Cardiac fibroblast (primary cell): ENCODE data around the gene SCGB3A1.

Experiments used
- DNase-seq, 2 donors: peaks; one replicate each; pipeline versions ENCODE4 v3.0.0 to v3.0.0-alpha.2; 2010; ENCODE audit warnings: low read depth in 2 of 2
- H3K4me3 ChIP-seq, 2 donors: replicated peaks in 1 of 2; 1 replicate in 1 of 2; 2 replicates in 1 of 2; pipeline ENCODE4 v1.5.1; 2011; ENCODE audit warnings: low read depth in 2 of 2, low read length in 2 of 2, mild to moderate bottlenecking in 2 of 2, moderate library complexity in 1 of 2
- TF ChIP-seq, protein P1 (sequence below): IDR thresholded peaks from one replicate; pipeline ENCODE4 v1.5.1; 2011; ENCODE audit warnings: low read depth, mild to moderate bottlenecking, low read length, inconsistent platforms

The SCGB3A1 gene

DNA sequence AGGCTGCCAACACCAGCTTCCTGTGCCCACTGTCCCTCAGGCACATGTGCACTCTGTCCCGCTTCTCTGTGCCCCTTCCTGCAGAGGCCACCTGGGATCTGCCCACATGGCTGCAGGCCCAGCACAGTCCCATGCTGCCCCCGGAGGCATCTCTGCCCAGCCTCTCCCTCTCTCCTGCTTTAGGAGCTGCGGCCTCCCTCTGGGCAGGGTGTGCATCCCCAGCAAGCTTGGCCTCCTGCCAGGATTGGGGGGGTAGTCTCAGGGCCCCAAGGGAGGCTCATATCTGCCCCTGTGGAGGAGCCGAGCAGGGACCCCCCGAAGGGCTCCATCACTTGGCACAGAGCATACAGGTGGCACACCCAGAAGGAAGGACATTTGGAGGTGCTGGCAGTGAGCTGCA, 33.3 kb upstream of the SCGB3A1 start:
- H3K4me3 ChIP-seq: no peak overlapping the region
- TF ChIP-seq, protein P1, sequence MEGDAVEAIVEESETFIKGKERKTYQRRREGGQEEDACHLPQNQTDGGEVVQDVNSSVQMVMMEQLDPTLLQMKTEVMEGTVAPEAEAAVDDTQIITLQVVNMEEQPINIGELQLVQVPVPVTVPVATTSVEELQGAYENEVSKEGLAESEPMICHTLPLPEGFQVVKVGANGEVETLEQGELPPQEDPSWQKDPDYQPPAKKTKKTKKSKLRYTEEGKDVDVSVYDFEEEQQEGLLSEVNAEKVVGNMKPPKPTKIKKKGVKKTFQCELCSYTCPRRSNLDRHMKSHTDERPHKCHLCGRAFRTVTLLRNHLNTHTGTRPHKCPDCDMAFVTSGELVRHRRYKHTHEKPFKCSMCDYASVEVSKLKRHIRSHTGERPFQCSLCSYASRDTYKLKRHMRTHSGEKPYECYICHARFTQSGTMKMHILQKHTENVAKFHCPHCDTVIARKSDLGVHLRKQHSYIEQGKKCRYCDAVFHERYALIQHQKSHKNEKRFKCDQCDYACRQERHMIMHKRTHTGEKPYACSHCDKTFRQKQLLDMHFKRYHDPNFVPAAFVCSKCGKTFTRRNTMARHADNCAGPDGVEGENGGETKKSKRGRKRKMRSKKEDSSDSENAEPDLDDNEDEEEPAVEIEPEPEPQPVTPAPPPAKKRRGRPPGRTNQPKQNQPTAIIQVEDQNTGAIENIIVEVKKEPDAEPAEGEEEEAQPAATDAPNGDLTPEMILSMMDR: no peak
- no peak for DNase-seq

DNA sequence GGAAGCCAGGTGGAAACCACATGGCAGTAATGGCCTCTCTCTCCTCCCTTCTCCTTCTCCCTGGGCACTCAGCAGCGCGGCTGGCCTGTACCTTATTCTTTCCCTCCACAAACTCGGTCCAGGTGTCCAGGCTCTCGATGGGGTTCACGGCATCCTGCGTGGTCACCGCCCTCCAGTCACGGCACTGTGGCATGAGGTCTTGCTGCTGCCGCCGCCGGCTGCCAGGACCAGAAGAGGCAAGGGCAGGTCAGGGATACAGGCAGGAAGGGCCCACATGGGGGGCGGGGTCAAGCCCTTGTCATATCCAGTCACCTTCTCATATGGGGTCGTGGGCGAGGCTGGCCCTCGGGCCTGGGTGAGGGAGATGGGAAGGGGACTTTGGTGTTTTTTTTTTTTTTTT, 32.5 kb upstream of the SCGB3A1 start:
- no peak overlapping the region for H3K4me3 ChIP-seq
- TF ChIP-seq, protein P1: no peak

DNA sequence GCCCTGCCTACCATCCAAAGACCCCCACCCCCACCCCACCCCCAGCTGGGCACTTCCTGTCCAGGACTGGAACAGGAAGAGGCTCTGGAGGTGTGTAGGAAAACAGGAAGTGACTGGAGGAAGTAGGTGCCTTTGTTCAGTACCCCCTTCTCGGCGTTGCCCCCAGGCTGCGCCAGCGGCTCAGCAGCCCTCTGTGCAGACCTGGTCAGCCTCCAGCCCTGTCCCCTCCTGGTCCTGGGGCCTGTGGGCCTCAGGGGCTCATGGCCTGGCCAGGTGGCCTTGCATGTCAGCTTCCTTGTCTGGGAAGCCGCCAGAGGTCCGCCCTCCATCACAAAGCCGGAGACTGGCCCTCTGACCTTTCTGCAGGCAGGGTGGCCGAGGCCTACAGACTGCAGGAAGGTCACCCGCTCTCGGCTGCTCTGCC, 32.1 kb upstream of the SCGB3A1 start:
- DNase-seq: no peak
- TF ChIP-seq, protein P1: no peak
- no peak overlapping the region for H3K4me3 ChIP-seq

More for the DNA sequence above, 32.5 kb upstream of the SCGB3A1 start:
- DNase-seq: no peak

DNA sequence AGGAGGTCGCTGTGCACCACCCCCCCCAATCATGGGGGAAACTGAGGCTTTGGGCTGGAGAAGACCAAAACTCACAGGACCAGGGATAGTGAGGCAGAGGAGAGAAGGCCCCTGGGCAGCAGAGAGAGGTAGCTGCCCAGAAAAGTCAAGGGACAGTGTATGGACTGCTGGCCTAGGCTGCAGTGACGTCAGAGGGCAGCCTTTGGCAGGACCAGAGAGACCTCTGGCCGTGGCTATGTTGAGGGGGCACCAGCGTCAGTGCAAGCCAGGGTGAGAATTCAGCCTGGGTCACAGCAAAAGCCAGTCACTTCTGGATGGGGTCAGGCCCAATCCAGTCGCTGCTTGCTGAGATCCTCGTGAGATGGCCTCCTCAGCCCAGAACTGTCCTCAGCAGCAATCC, 31.6 kb upstream of the SCGB3A1 start:
- H3K4me3 ChIP-seq: no peak overlapping the region
- TF ChIP-seq, protein P1: no peak
- no peak for DNase-seq

DNA sequence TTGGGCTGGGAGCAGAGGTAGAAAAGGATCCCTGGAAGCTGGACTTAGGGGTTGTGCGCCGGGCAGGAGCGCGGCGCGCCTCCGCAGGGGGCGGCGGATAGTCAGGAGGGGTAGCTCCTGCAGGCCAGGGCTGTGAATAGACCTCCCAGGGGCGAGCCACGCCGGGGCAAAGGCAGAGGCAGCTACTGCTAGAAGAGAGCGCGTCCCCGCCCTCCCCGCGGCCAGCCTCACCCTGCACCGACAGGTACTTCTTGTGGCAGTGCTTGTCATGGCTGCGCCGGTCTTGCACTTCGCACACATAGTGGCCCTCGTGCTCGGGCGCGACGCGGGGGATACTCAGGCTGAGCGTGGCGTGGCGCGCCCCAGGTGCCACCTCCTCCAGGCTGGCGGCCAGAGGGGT, 30.0 kb upstream of the SCGB3A1 start:
- TF ChIP-seq, protein P1: no peak
- no peak for DNase-seq
- no peak overlapping the region for H3K4me3 ChIP-seq

DNA sequence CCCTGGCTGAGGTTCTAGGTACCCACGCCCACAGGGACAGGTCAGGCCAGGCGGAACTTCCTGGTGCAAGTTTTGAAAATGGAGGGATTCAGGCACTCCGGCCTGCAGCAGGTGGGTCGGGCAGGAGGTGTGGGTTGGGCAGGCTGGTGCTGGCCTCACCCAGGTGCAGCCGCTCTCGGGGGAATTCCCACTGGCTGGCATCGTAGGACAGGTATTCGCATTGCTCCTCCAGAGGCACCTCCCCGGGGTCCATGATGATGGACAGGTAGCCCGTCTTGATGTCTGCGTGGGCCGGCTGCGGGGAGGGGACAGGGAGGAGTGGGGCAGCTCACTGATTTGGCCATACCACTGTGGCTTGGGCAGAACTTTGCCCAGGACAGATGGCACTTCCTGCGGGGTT, 28.7 kb upstream of the SCGB3A1 start:
- no peak overlapping the region for H3K4me3 ChIP-seq
- TF ChIP-seq, protein P1: no peak
- no peak for DNase-seq

DNA sequence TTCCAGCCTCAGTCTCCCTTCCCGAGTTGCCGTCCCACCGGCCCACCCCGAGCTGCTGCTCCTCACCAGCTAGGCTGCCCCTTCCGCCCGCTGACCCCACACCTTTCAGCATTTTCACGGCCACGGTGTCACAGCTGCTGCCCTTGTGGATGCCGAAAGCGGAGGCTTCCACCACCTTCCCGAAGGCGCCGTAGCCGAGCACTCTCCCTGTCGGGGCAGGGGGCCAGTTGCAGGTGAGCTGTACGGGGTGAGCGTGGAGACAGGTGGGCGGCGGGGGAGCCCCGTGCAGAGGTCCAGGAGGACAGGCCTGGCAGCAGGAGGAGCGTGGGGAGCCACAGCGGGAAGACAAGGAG, 28.2 kb upstream of the SCGB3A1 start:
- TF ChIP-seq, protein P1: no peak
- no peak for DNase-seq
- H3K4me3 ChIP-seq: no peak overlapping the region
